ENCODE results near the gene LSAMP.
"Not testable (repeated sequence)": the region's sequence is repeated elsewhere in the genome, so short reads cannot be mapped to it uniquely, and the experiment has no call there.

LSAMP gene

DNA sequence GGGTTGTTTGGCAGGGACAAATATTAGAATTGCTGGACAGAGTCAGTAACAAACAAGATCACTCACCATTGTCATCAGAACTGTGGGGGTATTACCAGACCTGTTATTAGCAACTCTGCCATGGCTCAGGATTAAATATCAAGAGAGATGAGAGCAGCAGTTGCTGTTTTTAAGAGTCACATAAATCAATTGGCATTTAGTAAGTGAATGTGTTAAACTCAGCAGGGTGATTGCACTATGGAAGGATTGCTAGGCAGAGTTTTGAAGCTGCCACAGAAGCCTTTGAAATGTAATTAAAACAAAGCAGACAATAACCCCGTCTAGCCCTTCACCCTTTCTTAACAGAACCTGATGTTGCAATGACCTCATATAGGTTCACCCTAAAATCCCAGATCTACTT lies 583.2 kb downstream of the LSAMP start:
- no peak for DNase-seq

GRCh38 chr3:115861166-115861733 lies 584.0 kb downstream of the LSAMP start:
- no peak for DNase-seq

DNA sequence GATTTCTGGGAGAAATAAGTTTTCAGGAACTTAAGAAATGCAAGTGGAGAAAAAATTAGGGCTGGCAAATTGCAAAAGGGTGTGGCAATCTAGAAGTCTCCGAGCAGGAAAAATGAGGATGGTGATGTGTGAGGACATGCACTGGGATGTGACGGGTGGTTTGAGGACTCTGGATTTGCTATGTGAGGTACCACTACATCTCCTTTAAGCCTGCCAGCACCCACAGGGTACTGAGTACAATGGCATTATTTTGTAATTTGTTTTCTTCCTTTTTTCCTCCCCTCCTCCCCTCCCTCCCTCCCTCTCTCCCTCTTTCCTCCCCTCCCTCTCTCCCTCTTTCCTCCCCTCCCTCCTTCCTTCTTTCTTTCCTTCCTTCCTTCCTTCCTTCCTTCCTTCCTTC lies 584.5 kb downstream of the LSAMP start:
- no peak for DNase-seq

DNA sequence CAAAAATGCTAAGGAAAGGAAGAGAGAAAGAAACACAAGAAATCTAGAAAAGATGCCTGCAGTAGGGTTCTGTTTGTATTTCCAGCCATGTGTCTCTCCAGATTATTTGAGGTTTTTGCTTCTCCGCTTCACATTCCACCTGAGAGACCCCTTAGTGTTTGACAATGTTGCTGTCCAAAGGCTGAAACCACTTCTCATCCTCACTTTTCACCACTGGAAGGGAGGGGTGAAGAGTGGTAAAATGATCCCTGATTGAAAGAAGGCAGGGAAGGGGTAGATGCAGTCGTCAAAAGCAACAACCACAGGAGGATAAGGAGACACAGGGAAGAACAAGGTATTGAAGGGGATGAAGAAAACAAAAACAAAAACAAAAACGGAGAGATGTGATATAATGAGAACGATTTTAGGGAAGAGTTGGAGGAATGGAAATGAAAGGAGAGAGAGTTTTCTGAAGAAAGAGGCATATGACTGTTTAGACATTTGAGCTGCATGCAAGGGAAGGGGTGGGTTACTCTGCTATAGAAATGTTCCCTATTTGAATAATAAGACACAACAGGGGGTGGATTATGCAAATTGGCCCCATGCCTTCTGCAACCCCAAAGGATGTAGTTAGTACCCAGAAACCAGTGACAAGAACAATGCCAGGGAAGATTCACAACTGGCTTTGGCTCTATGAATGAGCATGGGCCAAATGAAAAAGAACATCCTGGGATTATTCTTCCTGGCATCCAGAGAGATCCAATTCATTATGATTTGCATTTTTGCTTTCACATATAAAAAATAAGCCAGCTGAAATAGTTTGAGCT lies 586.1 kb downstream of the LSAMP start:
- no peak for DNase-seq

- no peak for DNase-seq
These were observed 587.7 kb downstream of the LSAMP start for GRCh38 chr3:115857518-115858136.

DNA sequence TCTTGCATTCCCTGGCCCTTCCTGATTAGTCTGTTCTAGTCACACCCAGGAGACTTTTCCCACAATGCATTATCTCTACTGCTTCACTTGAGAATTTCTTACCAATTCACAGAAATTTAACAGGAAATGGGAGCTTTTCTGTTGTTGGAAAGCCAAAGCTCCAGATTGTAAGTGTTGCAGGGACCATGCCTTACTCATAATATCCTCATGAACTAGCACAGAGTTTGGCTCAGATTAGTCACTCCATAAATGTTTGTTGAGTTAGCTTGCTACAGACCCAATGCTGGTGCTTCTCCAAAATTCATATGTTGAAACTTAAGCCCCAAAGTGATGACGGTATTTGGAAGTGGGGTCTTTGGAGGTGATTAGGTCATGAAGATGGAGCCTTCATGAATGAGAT lies 589.4 kb downstream of the LSAMP start:
- no peak for DNase-seq

DNA sequence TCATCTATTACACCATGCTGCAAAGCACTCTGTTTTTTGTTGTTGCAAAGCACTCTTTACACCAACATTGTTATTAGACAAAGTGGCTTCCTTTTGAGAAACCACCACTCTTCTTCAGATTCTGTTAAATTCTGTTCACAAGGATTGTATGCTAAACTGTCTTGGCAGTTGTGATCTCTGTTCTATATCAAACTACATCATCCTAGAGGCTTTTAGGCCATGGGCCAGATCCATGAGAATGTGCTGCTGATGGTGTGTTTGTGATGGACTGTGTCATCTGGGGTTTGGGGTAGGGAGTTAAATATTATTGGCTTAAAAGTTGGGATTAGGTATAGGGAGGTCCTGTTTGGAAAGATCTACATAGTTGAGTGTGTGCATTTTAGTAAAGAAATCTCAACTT lies 592.2 kb downstream of the LSAMP start:
- DNase-seq: no peak

GRCh38 chr3:115852278-115852677 lies 593.0 kb downstream of the LSAMP start:
- no peak for DNase-seq

- no peak for DNase-seq
These were observed 593.7 kb downstream of the LSAMP start for GRCh38 chr3:115851571-115851970.

GRCh38 chr3:115848641-115849040 lies 596.6 kb downstream of the LSAMP start:
- no peak for DNase-seq

- no peak for DNase-seq
These were observed 599.3 kb downstream of the LSAMP start for GRCh38 chr3:115845986-115846385.

DNA sequence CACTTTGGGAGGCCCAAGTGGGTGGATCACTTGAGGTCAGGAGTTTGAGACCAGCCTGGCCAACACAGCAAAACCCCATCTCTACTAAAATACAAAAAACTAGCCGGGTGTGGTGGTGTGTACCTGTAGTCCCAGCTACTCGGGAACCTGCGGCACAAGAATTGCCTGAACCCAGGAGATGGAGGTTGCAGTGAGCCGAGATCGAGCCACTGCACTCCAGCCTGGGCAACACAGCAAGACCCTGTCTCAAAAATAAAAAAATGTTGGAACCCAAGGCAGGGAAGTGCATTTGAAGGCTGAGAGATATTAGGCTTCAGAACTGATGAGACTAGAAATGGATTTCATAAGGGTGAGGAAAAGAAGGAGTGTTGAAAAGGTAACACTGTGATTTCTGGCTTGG lies 600.6 kb downstream of the LSAMP start:
- DNase-seq: not testable (repeated sequence)

- peak; percentile 91 for DNase-seq
These were observed 602.1 kb downstream of the LSAMP start for GRCh38 chr3:115843206-115843605.

DNA sequence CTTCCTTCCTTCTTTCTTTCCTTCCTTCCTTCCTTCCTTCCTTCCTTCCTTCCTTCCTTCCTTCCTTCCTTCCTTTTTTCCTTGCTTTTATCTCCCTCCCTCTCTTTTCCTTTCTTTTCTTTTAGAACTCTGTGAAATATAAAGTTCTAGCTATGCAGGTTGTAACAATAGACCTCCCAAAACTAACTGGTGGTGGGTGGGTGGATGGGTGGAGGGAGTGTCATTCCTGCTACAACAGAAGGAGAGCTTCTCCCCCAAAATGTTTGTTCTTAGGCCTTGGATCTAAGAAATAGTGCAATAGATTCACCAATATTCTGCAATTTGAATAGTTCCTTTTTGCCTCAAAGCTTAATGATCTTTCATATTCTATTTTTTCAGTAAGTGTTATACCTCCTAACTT lies 606.0 kb downstream of the LSAMP start:
- no peak for DNase-seq

DNA sequence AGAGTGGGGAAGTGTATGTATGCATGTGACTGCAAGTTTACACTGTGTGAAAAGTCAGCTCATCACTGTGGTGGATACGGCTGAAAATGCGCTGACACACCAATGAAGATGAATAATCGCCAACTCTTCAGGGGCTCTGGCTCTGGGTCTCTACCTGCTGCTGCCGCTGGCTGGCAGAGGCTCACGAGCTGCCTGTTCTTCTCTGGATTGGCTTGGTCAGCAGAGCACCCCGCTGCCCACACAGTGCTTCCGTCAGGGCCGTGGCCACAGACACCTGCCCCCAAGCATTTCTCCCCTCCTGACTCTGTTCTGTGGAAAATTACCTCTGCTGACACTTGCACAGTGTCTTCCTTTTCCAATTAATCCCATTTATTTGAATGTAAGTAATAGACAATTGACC lies 606.5 kb downstream of the LSAMP start:
- DNase-seq: no peak

- no peak for DNase-seq
These were observed 608.3 kb downstream of the LSAMP start for GRCh38 chr3:115836944-115837343.

DNA sequence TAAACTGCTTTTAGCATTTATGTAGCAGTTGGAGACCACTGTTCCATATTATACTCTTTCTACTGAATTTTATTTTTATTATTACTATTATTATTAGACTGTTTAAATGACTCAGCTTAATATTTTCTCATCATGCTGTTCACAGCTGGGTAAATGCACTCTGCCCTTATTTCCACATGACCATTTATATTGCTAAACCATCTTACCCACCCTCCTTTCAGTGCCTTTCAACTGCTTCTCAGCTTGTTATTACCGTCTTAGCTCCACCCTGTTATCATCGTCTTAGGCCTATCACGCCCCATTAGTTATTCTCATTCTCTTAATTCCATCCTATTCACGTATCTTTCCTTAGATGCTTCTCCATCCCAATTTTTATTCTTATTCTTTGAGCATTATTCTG lies 609.3 kb downstream of the LSAMP start:
- no peak for DNase-seq

DNA sequence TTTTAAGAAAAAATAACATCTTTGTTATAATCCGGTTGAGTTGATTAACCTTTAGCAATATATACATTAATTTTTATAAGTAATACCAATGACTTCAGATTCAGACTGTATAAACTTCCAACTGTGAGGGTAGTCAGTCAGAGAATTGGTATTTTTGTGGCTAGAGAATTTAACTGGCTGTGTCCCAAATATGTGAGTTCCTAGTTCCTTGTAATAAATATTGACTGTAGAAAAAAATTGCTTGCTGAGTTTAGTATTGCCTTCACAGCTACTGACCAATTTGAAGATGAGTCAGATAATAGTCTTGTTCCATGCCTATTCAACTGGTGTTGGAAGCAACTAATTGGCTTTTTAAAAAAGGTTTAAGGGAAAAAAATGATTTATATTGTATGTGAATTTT lies 611.2 kb downstream of the LSAMP start:
- no peak for DNase-seq

GRCh38 chr3:115833074-115833473 lies 612.2 kb downstream of the LSAMP start:
- DNase-seq: no peak

DNA sequence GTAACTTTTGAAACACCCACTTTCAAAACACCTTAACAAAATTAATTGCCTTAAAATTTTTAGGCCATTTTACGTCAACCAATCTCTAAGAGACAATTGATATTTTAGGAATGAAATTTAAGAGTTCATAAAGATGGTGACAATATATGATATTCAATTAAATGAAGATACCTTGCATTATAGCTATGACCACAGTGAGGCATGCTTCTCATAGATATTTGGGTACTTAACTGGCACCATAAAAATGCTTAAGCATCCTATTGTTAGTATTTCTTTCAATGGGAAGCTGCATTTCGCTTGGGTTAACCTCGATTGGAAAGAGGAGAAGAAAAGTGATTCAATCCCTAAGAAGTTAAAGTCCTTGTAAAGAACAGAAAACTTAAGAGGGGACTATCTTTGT lies 613.0 kb downstream of the LSAMP start:
- DNase-seq: no peak

GRCh38 chr3:115831864-115832263 lies 613.4 kb downstream of the LSAMP start:
- no peak for DNase-seq

DNA sequence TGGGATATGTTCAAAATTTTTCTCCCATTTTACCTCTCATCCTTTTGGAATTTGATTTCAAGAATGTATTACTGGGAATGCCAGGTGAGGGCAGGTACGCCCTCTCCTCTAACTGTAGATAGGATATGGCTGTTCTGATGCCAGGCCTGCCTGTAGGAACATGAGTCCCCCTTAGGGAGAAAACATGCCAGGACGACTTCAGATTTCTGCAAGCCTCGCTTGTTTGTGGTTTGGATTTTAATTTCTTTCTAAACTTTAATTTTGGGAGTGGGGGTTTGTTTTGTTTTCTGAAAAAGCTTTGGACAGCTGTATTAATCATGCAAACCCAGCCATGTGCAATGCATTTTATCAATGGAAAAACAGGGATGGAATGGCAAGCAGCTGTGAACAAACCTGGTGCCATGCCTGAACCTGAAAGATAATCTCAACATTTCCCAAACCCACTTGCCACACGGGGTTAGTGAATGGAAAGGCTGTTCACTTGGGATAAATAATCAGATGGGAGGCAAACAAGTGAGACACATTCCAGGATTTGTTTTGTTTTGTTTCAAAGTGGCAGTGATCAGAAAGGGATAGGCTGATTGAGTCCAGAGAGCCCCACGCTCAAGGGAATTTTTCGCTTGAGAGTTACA lies 614.4 kb downstream of the LSAMP start:
- DNase-seq: no peak

DNA sequence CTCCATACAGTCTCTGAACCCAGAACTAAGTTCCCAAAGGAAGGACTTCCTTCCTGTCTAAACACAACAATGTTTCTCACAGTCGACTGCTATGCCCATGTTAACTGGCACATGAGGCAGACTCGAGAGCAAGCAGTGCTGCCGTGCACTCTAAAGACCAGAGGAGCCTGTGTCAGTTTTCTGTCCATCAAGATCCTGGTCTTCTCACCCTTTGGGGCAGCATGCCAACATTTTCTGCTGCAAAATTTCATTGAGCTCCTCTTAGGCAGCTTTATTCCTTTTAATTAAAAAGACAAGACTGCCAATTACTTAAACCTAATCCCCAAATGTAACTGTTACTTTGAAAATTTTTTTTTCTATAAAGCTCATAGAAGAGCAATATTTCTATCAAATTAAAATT lies 616.9 kb downstream of the LSAMP start:
- DNase-seq: no peak

DNA sequence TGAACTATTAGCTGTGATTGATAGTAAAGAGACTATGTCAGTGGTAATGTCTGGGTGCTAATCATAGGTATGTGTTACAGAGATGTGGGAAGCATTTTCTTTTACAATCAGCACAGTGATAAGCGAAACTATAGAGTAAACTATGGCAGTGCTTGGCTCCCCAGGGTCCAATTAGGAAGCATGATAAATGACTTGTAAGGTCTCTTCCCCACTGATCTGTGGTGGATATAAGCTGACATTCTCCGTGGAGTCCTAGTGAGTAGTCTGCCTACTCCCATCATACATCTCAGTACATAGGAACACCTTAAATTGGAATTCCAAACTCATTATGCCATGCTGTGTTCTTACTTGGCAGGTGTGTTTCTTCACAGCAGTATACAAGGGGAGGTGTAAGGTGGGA lies 617.8 kb downstream of the LSAMP start:
- DNase-seq: no peak
